C4-2B (cell line): ENCODE measurements around the gene CFAP97D1.

Experiments
- H3K27ac ChIP-seq: fragments of 450-650 bp; 2 replicates; pipeline ENCODE4 v1.5.1; 2017
- ZFX ChIP-seq: fragments of 450-650 bp; IDR thresholded peaks from 2 replicates; pipeline ENCODE4 v1.6.1; 2017
- TF ChIP-seq, protein P1 (sequence below): fragments of 450-650 bp; conservative IDR thresholded peaks from 2 replicates; pipeline ENCODE4 v1.5.1; 2017; ENCODE audit warnings: mild to moderate bottlenecking

Gene CFAP97D1

GRCh38 chr17:43741636-43742035, 38.6 kb upstream of the CFAP97D1 start:
- no peak overlapping the region for H3K27ac ChIP-seq

DNA sequence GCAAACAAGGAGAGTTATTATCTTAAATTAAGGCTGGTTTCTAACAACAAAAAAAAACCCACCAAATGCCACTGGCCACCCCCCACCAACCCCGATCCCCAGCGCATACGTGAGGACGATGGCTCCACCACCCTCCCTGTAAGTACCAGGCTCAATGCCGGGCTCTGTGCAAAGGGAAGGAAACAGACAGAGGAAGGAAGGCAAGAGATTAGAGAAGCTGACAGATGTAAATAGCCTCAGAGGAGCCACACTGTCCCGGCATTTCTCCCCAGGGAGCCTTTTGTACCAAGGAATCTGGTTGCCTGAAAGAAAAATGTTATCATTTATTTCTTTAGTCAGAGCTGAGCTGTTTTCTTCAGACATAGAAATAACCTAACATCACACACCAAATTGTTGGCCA, 34.7 kb upstream of the CFAP97D1 start:
- TF ChIP-seq ZFX: no peak
- TF ChIP-seq, protein P1, sequence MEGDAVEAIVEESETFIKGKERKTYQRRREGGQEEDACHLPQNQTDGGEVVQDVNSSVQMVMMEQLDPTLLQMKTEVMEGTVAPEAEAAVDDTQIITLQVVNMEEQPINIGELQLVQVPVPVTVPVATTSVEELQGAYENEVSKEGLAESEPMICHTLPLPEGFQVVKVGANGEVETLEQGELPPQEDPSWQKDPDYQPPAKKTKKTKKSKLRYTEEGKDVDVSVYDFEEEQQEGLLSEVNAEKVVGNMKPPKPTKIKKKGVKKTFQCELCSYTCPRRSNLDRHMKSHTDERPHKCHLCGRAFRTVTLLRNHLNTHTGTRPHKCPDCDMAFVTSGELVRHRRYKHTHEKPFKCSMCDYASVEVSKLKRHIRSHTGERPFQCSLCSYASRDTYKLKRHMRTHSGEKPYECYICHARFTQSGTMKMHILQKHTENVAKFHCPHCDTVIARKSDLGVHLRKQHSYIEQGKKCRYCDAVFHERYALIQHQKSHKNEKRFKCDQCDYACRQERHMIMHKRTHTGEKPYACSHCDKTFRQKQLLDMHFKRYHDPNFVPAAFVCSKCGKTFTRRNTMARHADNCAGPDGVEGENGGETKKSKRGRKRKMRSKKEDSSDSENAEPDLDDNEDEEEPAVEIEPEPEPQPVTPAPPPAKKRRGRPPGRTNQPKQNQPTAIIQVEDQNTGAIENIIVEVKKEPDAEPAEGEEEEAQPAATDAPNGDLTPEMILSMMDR: no peak
- no peak overlapping the region for H3K27ac ChIP-seq

More at GRCh38 chr17:43741636-43742035, 38.6 kb upstream of the CFAP97D1 start:
- no peak for TF ChIP-seq ZFX
- TF ChIP-seq, protein P1: no peak

- no peak for TF ChIP-seq ZFX
- TF ChIP-seq, protein P1: no peak
- H3K27ac ChIP-seq: no peak overlapping the region
Observed at GRCh38 chr17:43750153-43750552, 30.1 kb upstream of the CFAP97D1 start.

- TF ChIP-seq ZFX: no peak
- TF ChIP-seq, protein P1: no peak
- H3K27ac ChIP-seq: no peak overlapping the region
Observed at GRCh38 chr17:43753493-43754129, 26.6 kb upstream of the CFAP97D1 start.

DNA sequence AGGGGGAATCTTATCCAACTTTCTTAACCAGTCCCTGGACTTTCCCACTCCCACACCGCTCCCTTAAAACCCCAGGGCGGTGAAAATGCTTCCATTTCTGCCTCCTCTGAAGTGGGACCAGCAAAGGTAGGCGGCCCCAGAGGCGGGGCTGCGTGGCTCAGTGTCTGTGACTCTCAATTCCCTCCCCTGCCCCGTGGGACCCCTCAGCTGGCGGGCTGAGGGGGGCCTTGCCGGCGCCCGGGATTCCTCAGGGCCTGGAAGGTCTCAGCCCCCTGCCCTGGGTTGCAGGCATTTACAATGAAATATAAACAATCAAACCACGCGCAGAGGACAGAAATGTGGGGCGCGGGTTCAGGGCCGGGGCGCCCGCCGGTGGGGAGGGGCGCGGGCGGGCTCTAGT, 25.3 kb upstream of the CFAP97D1 start:
- TF ChIP-seq ZFX: no peak
- TF ChIP-seq, protein P1: no peak
- no peak overlapping the region for H3K27ac ChIP-seq

DNA sequence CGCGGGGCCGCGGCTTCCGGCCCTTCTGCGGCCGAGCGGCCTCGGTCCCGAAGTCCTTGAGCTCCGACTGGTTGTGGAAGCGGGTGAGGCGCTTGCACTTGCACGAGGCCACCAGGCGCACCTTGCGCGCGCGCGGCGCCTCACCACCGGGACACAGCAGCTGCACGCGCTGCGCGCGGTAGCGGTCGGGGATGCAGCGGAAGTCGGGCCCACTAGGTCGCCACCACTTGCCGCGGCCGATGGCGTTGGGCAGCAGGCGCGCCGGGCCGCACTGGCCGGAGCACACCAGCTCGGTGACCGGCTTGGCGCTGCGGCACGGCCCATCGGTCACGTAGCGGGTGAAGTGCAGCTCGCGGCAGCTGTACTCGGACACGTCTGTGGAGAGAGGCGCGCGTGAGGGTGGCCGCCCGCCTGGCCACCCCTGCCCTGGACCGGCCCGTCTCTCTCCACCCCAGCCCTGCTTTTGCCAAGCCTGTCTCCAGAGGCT, 24.8 kb upstream of the CFAP97D1 start:
- no peak for TF ChIP-seq ZFX
- TF ChIP-seq, protein P1: no peak

GRCh38 chr17:43756201-43756600, 24.0 kb upstream of the CFAP97D1 start:
- no peak overlapping the region for H3K27ac ChIP-seq
- TF ChIP-seq ZFX: no peak
- TF ChIP-seq, protein P1: no peak

More for the DNA sequence above, 24.8 kb upstream of the CFAP97D1 start:
- H3K27ac ChIP-seq: no peak overlapping the region
